ENCODE data around the gene ZRANB3.
"Not testable (repeated sequence)": the region's sequence is repeated elsewhere in the genome, so short reads cannot be mapped to it uniquely, and the experiment has no call there.

ZRANB3 gene
- 7.1 to 10.3 (median 9.8) reads per million in 4 experiments for total RNA-seq

- peak; percentile 89 for DNase-seq
These were observed at the start of gene ZRANB3 for GRCh38 chr2:135530313-135531230. Gene ZRANB3, minus strand, starts transcription at chr2:135531218.

GRCh38 chr2:135573620-135574019, 42.6 kb upstream of the ZRANB3 start:
- DNase-seq = no peak

GRCh38 chr2:135570884-135571283, 39.9 kb upstream of the ZRANB3 start:
- DNase-seq = no peak

GRCh38 chr2:135563793-135564192, 32.8 kb upstream of the ZRANB3 start:
- DNase-seq = no peak

- DNase-seq = no peak
These were observed 30.9 kb upstream of the ZRANB3 start for GRCh38 chr2:135561925-135562324.

- no peak for DNase-seq
These were observed 26.5 kb upstream of the ZRANB3 start for GRCh38 chr2:135557530-135557929.

GRCh38 chr2:135555311-135555710, 24.3 kb upstream of the ZRANB3 start:
- DNase-seq = no peak

- no peak for DNase-seq
These were observed 21.9 kb upstream of the ZRANB3 start for GRCh38 chr2:135552887-135553286.

GRCh38 chr2:135551356-135551755, 20.3 kb upstream of the ZRANB3 start:
- no peak for DNase-seq

- no peak for DNase-seq
These were observed 16.3 kb upstream of the ZRANB3 start for GRCh38 chr2:135547311-135547710.

- no peak for DNase-seq
These were observed 15.4 kb upstream of the ZRANB3 start for GRCh38 chr2:135546436-135546835.

- DNase-seq = not testable (repeated sequence)
These were observed 2.5 kb upstream of the ZRANB3 start for GRCh38 chr2:135533545-135533944.

GRCh38 chr2:135532581-135532980, 1.6 kb upstream of the ZRANB3 start:
- DNase-seq = no peak

GRCh38 chr2:135531231-135532197, 496 bp upstream of the ZRANB3 start, which contains the start of gene R3HDM1:
Gene R3HDM1, plus strand, starts transcription at chr2:135531484. Its CDS starts 73,362 bp downstream, at chr2:135604846.
- DNase-seq = peak; percentile 91

GRCh38 chr2:135528006-135528405, 3.0 kb downstream of the ZRANB3 start:
- DNase-seq = no peak

- DNase-seq = no peak
These were observed 5.2 kb downstream of the ZRANB3 start for GRCh38 chr2:135525786-135526185.

- DNase-seq = no peak
These were observed 18.9 kb downstream of the ZRANB3 start for GRCh38 chr2:135512099-135512498.

- DNase-seq = no peak
These were observed 20.4 kb downstream of the ZRANB3 start for GRCh38 chr2:135510577-135510976.

- no peak for DNase-seq
These were observed 26.2 kb downstream of the ZRANB3 start for GRCh38 chr2:135504811-135505210.

- not testable (repeated sequence) for DNase-seq
These were observed 32.4 kb downstream of the ZRANB3 start for GRCh38 chr2:135498588-135498987.

GRCh38 chr2:135494917-135495316, 36.1 kb downstream of the ZRANB3 start:
- no peak for DNase-seq

GRCh38 chr2:135494503-135494902, 36.5 kb downstream of the ZRANB3 start:
- no peak for DNase-seq

- DNase-seq = no peak
These were observed 40.6 kb downstream of the ZRANB3 start for GRCh38 chr2:135490376-135490775.

Measured in effector CD8-positive, alpha-beta T cell (primary cell).